T-helper 2 cell treated with Interferon-gamma antibody and Interleukin-4, amounts not matched to agents 100 ng/mL and 5 ng/mL, for 36 hours (primary cell): ENCODE data around the gene HPS1. TPM values are rescaled to one million over a fixed set of nuclear protein-coding genes. Genes with fewer than 3 reads are reported as not detected.

ENCODE experiments used
- intact Hi-C: fragments of 100-400 bp; cut with micrococcal nuclease; formaldehyde crosslinking; loops from one replicate; pipeline ENCODE4 v1.15.1; 2023
- total RNA-seq: library from RNA; stranded (reverse); gene quantifications from 2 replicates; pipeline ENCODE4 v1.2.3, GENCODE V29; 2022

HPS1 gene
- total RNA-seq, 1 donor from 2014 or later: 81.6 TPM

GRCh38 chr10:98370831-98371820 lies 75.6 kb downstream of the HPS1 start:
- intact Hi-C loops: no loop called here

- intact Hi-C loops: no loop called here
Observed at GRCh38 chr10:98369801-98370200, 76.9 kb downstream of the HPS1 start.

- intact Hi-C loops: no loop called here
Observed at GRCh38 chr10:98368644-98369043, 78.1 kb downstream of the HPS1 start.

- intact Hi-C loops: no loop called here
Observed at GRCh38 chr10:98367604-98368451, 78.9 kb downstream of the HPS1 start.

Other genes starting within 250 kb of the HPS1 start
- not detected in 2 replicates for gene LOXL4, start 178.7 kb downstream of the HPS1 start, total RNA-seq
- gene PYROXD2, start 31.8 kb downstream of the HPS1 start, total RNA-seq: 8.6 and 8.8 TPM in 2 replicates